H9 (cell line): ENCODE data around the gene ADARB2. TPM values are rescaled to one million over a fixed set of nuclear protein-coding genes. Genes with fewer than 3 reads are reported as not detected.

ENCODE experiments used
- DNase-seq: peaks from one replicate; pipeline ENCODE4 v3.0.0-alpha.2; 2017
- H2AFZ ChIP-seq: one replicate; pipeline ENCODE4 v1.6.1; 2013; ENCODE audit warnings: mild to moderate bottlenecking, low read length, control low read depth, moderate library complexity
- H2AK5ac ChIP-seq: 2 replicates; pipeline ENCODE4 v1.6.1; 2013; ENCODE audit warnings: low read length, control low read depth, mixed read lengths; ENCODE audit not compliant: insufficient read length
- H2BK120ac ChIP-seq: one replicate; pipeline ENCODE4 v1.6.1; 2013; ENCODE audit warnings: low read depth, mild to moderate bottlenecking, low read length, control low read depth, inconsistent platforms; ENCODE audit not compliant: poor library complexity, severe bottlenecking
- H2BK12ac ChIP-seq: 2 replicates; pipeline ENCODE4 v1.6.1; 2013; ENCODE audit warnings: low read length, control low read depth, mixed read lengths, low read depth; ENCODE audit not compliant: insufficient read length
- H2BK15ac ChIP-seq: 2 replicates; pipeline ENCODE4 v1.6.1; 2013; ENCODE audit warnings: low read depth, low read length, control low read depth
- H2BK20ac ChIP-seq: one replicate; pipeline ENCODE4 v1.6.1; 2013; ENCODE audit warnings: low read depth, mild to moderate bottlenecking, low read length, control low read depth, inconsistent platforms; ENCODE audit not compliant: poor library complexity, severe bottlenecking
- H2BK5ac ChIP-seq: 2 replicates; pipeline ENCODE4 v1.6.1; 2013; ENCODE audit warnings: low read length, control low read depth, mixed read lengths; ENCODE audit not compliant: insufficient read length
- H3K14ac ChIP-seq: 2 replicates; pipeline ENCODE4 v1.6.1; 2013; ENCODE audit warnings: low read length, control low read depth; ENCODE audit not compliant: insufficient read depth
- H3K18ac ChIP-seq: 2 replicates; pipeline ENCODE4 v1.6.1; 2013; ENCODE audit warnings: low read depth, mild to moderate bottlenecking, mixed read lengths, low read length, control low read depth; ENCODE audit not compliant: insufficient read length
- H3K23ac ChIP-seq: 2 replicates; pipeline ENCODE4 v1.6.1; 2013; ENCODE audit warnings: low read length, control low read depth, mixed read lengths, low read depth; ENCODE audit not compliant: insufficient read length
- H3K23me2 ChIP-seq: 2 replicates; pipeline ENCODE4 v1.6.1; 2013; ENCODE audit warnings: low read depth, mild to moderate bottlenecking, mixed read lengths, low read length, control low read depth; ENCODE audit not compliant: insufficient read length, poor library complexity, severe bottlenecking
- H3K27ac ChIP-seq: 2 replicates; pipeline ENCODE4 v1.5.1; 2013; ENCODE audit warnings: low read length, control low read depth, mixed read lengths, low read depth; ENCODE audit not compliant: insufficient read length
- H3K27me3 ChIP-seq: 2 replicates; pipeline ENCODE4 v1.6.1; 2013; ENCODE audit warnings: low read length, control low read depth, inconsistent platforms; ENCODE audit not compliant: insufficient read depth
- H3K4ac ChIP-seq: 2 replicates; pipeline ENCODE4 v1.6.1; 2013; ENCODE audit warnings: low read depth, mild to moderate bottlenecking, control low read depth, inconsistent platforms, low read length, moderate library complexity
- H3K4me1 ChIP-seq: 2 replicates; pipeline ENCODE4 v1.6.1; 2013; ENCODE audit warnings: low read length, control low read depth, inconsistent platforms; ENCODE audit not compliant: insufficient read depth
- H3K4me2 ChIP-seq: 2 replicates; pipeline ENCODE4 v1.6.1; 2013; ENCODE audit warnings: low read length, control low read depth, mixed read lengths; ENCODE audit not compliant: insufficient read length, insufficient read depth
- H3K56ac ChIP-seq: 2 replicates; pipeline ENCODE4 v1.6.1; 2013; ENCODE audit warnings: low read depth, mild to moderate bottlenecking, mixed read lengths, low read length, control low read depth; ENCODE audit not compliant: insufficient read length
- H3K79me1 ChIP-seq: 2 replicates; pipeline ENCODE4 v1.6.1; 2013; ENCODE audit warnings: low read depth, mild to moderate bottlenecking, moderate library complexity, low read length, control low read depth, inconsistent platforms; ENCODE audit not compliant: insufficient read depth, poor library complexity, severe bottlenecking
- H3K79me2 ChIP-seq: 2 replicates; pipeline ENCODE4 v1.6.1; 2013; ENCODE audit warnings: low read length, control low read depth, inconsistent platforms; ENCODE audit not compliant: insufficient read depth
- H3K9ac ChIP-seq: 2 replicates; pipeline ENCODE4 v1.6.1; 2013; ENCODE audit warnings: low read length, control low read depth, mixed read lengths; ENCODE audit not compliant: insufficient read length; ENCODE audit errors: extremely low read depth
- H3K9me3 ChIP-seq: one replicate; pipeline ENCODE4 v1.6.1; 2013; ENCODE audit warnings: low read depth, low read length, inconsistent platforms; ENCODE audit not compliant: control insufficient read depth
- H3T11ph ChIP-seq: one replicate; pipeline ENCODE4 v1.6.1; 2013; ENCODE audit warnings: mild to moderate bottlenecking, low read length, control low read depth, inconsistent platforms
- H4K20me1 ChIP-seq: one replicate; pipeline ENCODE4 v1.6.1; 2013; ENCODE audit not compliant: control insufficient read depth, insufficient read length, insufficient read depth
- H4K5ac ChIP-seq: 2 replicates; pipeline ENCODE4 v1.6.1; 2013; ENCODE audit warnings: low read depth, mild to moderate bottlenecking, mixed read lengths, low read length, control low read depth; ENCODE audit not compliant: insufficient read length
- H4K8ac ChIP-seq: replicated peaks from 2 replicates; pipeline ENCODE4 v1.6.1; 2013; ENCODE audit warnings: low read length, control low read depth, mixed read lengths, low read depth; ENCODE audit not compliant: insufficient read length
- H4K91ac ChIP-seq: 2 replicates; pipeline ENCODE4 v1.6.1; 2013; ENCODE audit warnings: low read depth, mild to moderate bottlenecking, moderate library complexity, mixed read lengths, low read length, control low read depth; ENCODE audit not compliant: insufficient read length
- H3K27ac Mint-ChIP-seq, 3 experiments: 2 replicates in 2 of 3; 3 replicates in 1 of 3; pipeline ENCODE4 v1.8.0; 2020 to 2021; ENCODE audit warnings: mixed read lengths in 3 of 3, mild to moderate bottlenecking in 1 of 3, moderate library complexity in 1 of 3
- H3K27me3 Mint-ChIP-seq: 2 replicates; pipeline ENCODE4 v1.8.0; 2021; ENCODE audit warnings: low read depth, mild to moderate bottlenecking, moderate library complexity, mixed read lengths
- H3K36me3 Mint-ChIP-seq, 3 experiments: 2 replicates in 2 of 3; 3 replicates in 1 of 3; pipeline ENCODE4 v1.8.0; 2020 to 2021; ENCODE audit warnings: low read depth in 3 of 3, mixed read lengths in 3 of 3; ENCODE audit not compliant: insufficient read depth in 1 of 3
- H3K4me1 Mint-ChIP-seq, 2 experiments: 2 replicates each; pipeline ENCODE4 v1.8.0; 2020; ENCODE audit warnings: mixed read lengths in 2 of 2
- H3K4me3 Mint-ChIP-seq, 2 experiments: 2 replicates in 1 of 2; 3 replicates in 1 of 2; pipeline ENCODE4 v1.8.0; 2020 to 2021; ENCODE audit warnings: mild to moderate bottlenecking in 2 of 2, mixed read lengths in 2 of 2, moderate library complexity in 1 of 2
- H3K9me3 Mint-ChIP-seq, 2 experiments: 2 replicates in 1 of 2; 3 replicates in 1 of 2; pipeline ENCODE4 v1.8.0; 2020; ENCODE audit warnings: mild to moderate bottlenecking in 2 of 2, mixed read lengths in 2 of 2, moderate library complexity in 1 of 2
- CTCF ChIP-seq: fragments of 200-600 bp; sonication (generic); conservative IDR thresholded peaks from 3 replicates; pipeline ENCODE4 v1.8.0; 2021; ENCODE audit warnings: antibody characterized with exemption, mild to moderate bottlenecking
- WGBS: extraction: QIAGEN DNeasy Blood & Tissue Kit; methylation state at CpG from one replicate; pipeline ENCODE4 v1.1.7; 2013; ENCODE audit warnings: missing lambda C conversion rate, low lambda C conversion rate, mixed read lengths; ENCODE audit not compliant: insufficient read length; ENCODE audit errors: extremely low coverage; 5-methylcytosine and 5-hydroxymethylcytosine counted together
- total RNA-seq: library from RNA; stranded (reverse); gene quantifications from 2 replicates; pipeline ENCODE4 v1.2.1, GENCODE V29; 2021

ADARB2 gene
- total RNA-seq, 1 experiment from 2014 or later = 0.87 TPM

DNA sequence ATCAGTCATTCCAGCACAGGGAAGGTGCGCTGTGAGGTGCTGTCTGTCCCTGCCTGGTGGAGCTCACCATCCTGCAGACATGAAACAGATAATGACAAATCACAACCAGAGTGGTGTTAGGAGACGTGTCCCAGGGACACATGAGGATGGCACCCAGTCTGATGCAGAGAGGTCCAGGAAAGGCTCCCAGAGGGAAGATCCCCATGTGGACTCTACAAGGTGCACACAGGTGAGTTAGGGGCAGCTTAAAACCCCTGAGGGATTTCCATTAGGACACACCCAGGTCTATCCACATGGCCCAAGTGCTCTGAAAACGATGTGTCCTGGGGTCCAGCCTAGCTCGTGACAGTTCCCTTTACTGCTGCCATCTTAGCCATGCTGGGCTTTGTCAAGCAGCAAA, 91.4 kb downstream of the ADARB2 start:
- no CpG with 5 or more reads among the region's 4 CpGs for WGBS
- Mint-ChIP-seq H3K27ac (no peak overlapping the region), H3K4me3 (no peak overlapping the region), H3K27me3 (peaks cover 12% of the 10 kb centered on the region), H3K4me1 (no peaks in the 10 kb centered on the region), H3K9me3 (no peaks in the 10 kb centered on the region; a peak in 1 of 5 replicates), H3K36me3 (no peaks in the 10 kb centered on the region)
- H2AK5ac ChIP-seq = no peak overlapping the region
- no peak overlapping the region for H2BK12ac ChIP-seq
- H3K23me2 ChIP-seq = no peaks in the 10 kb centered on the region
- H3K79me1 ChIP-seq = no peaks in the 10 kb centered on the region
- H3K4ac ChIP-seq = no peak overlapping the region
- H4K5ac ChIP-seq = no peak overlapping the region
- no peak overlapping the region for H2BK120ac ChIP-seq
- H2AFZ ChIP-seq = no peak overlapping the region
- H3K14ac ChIP-seq = no peak overlapping the region
- H2BK20ac ChIP-seq = no peak overlapping the region
- no peak overlapping the region for H3K4me2 ChIP-seq
- TF ChIP-seq CTCF = no peak
- H3K27me3 ChIP-seq = no peaks in the 10 kb centered on the region
- H3K23ac ChIP-seq = no peak overlapping the region
- H2BK5ac ChIP-seq = no peak overlapping the region
- H3K56ac ChIP-seq = no peak overlapping the region
- no peak overlapping the region for H3K27ac ChIP-seq
- no peak overlapping the region for H2BK15ac ChIP-seq
- no peak overlapping the region for H3T11ph ChIP-seq
- no peak overlapping the region for H4K8ac ChIP-seq
- H4K91ac ChIP-seq = no peak overlapping the region
- no peaks in the 10 kb centered on the region for H3K4me1 ChIP-seq
- no peaks in the 10 kb centered on the region for H3K9me3 ChIP-seq
- H3K18ac ChIP-seq = no peak overlapping the region
- no peak for DNase-seq
- no peaks in the 10 kb centered on the region for H3K79me2 ChIP-seq
- H3K9ac ChIP-seq = no peak overlapping the region
- no peaks in the 10 kb centered on the region for H4K20me1 ChIP-seq
